ENCODE data around the gene MRPS6.

DNA sequence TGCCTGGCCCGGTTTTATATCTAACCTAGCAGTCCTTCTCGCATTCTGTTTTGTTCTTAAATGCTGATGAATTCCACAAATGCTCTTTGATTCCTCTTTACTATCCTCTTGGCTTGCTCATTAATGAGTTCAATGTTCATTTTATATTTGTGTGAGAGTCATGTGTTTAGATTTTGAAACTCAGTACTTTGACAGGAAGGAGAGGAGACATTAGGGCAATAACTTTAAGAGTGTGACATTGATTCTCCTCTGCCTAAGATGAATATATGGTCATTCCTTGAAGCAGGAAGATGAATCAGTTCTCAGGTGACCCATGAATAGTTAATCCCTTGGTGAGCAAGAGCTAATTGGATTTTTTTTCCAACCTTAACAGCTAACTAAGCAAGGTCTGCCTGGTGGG is 84.1 kb downstream of the MRPS6 start:
- TF ChIP-seq, protein P1, sequence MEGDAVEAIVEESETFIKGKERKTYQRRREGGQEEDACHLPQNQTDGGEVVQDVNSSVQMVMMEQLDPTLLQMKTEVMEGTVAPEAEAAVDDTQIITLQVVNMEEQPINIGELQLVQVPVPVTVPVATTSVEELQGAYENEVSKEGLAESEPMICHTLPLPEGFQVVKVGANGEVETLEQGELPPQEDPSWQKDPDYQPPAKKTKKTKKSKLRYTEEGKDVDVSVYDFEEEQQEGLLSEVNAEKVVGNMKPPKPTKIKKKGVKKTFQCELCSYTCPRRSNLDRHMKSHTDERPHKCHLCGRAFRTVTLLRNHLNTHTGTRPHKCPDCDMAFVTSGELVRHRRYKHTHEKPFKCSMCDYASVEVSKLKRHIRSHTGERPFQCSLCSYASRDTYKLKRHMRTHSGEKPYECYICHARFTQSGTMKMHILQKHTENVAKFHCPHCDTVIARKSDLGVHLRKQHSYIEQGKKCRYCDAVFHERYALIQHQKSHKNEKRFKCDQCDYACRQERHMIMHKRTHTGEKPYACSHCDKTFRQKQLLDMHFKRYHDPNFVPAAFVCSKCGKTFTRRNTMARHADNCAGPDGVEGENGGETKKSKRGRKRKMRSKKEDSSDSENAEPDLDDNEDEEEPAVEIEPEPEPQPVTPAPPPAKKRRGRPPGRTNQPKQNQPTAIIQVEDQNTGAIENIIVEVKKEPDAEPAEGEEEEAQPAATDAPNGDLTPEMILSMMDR (optimal IDR thresholded peaks at IDR 0.05 in 1 of 3, IDR thresholded peaks at IDR 0.05 in 1 of 3, conservative IDR thresholded peaks at IDR 0.05 in 1 of 3; ENCODE audit: extremely low read depth in 1 of 3, insufficient read depth in 2 of 3, low read length in 3 of 3) = no peak
- TF ChIP-seq EZH2 (IDR thresholded peaks at IDR 0.05; ENCODE audit: low read length) = no peak

All from keratinocyte (primary cell).